Activated CD4-positive, alpha-beta T cell treated with anti-CD3 and anti-CD28 coated beads for 24 hours (primary cell): ENCODE data around the gene ERCC1.
"Not testable (repeated sequence)": the region's sequence is repeated elsewhere in the genome, so short reads cannot be mapped to it uniquely, and the experiment has no call there.

Experiments used
- DNase-seq, 2 donors: peaks; one replicate each; pipeline ENCODE4 v3.0.0-alpha.2; 2020; ENCODE audit warnings: low read depth in 2 of 2

Gene ERCC1

GRCh38 chr19:45455707-45456499 lies 32.2 kb upstream of the ERCC1 start:
- no peak for DNase-seq

DNA sequence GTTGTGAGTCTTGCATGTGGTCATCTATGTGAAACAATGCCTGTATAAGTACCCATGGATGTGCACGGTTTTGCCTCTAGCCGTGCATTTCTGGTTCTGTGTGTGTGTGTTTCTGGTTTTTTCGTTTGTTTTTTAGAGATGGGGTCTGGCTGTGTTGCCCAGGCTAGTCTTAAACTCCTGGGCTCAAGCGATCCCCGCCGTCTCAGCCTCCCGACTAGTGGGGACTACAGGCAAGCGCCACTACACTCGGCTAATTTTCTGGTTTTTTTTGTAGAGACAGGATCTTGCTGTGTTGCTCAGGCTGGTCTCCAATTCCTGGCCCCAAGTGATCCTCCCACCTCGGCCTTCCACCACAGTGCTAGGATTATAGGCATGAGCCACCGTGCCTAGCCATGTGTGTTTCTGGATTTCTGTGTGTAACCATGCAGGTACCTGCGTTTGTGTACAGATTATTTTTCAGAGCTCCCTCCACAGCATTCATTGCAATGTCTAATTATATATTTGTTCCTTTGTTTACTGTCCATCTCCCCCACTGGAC lies 28.2 kb upstream of the ERCC1 start:
- DNase-seq = no peak

DNA sequence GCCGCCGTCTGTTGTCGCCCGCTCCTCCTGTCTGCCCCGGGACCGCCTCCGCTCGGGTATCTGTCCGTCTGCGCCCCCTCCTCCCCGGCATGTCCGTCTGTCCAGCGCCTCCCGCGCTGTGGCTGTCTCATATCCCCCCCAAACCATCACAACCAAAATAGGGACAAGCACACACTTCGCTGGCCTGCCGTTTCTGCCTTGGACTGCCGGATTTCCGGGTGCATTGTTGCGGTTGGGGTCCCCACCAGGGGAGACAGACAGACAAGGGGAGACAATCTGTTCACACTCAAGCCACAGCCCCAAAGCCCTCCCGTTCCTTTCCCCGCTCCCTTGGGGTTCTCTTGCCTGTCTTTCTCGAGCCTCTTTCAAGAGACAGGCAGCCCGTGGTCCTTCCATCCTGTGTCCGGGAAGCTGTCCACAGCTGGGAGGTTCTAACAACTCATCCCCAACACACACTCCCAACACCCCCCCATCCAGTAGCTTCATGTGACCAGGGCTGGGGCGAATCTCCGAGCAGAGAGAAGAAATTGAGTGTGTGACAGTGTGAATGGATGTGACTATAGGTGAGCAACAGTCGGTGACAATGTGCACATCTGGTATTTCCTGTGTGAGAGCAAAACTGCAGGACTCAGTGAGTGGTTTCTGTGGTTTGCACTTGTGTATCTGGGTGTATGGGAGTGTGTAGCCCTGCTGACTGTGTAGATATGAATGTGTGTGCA lies 27.6 kb upstream of the ERCC1 start:
- no peak for DNase-seq

DNA sequence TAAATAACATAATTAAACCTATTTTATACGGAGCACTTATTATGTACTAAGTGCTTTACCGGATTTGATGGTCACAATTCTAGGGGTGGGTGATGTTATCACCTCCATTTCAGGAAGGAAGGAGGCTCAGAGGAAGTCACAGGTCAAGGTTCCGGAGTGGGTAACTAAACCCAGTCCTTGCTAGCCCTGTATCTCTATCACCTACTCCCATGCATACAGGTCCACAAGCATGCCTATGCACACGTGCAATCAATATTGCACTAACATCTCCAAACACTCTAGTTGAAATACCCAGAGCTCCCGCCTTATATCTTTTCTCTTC lies 26.3 kb upstream of the ERCC1 start:
- DNase-seq = no peak

DNA sequence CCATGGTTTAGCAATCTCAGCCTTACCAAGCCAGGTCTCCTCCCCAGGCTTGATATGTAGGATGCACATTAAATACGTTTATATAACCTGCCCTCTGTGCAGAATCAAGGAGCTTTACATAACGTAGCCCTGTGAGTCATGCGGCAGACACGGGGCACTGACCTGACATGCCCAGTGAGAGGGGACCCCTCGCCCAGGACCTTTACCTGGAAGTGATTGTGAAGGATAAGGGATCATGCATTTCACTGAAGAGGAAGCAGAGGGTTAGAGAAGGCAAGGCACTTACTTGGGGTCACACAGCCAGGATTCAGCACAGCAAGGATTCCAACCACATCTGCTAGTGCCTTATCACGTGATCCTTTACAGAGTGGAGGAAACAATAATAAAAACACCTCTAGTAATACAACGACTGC lies 25.2 kb upstream of the ERCC1 start:
- no peak for DNase-seq

DNA sequence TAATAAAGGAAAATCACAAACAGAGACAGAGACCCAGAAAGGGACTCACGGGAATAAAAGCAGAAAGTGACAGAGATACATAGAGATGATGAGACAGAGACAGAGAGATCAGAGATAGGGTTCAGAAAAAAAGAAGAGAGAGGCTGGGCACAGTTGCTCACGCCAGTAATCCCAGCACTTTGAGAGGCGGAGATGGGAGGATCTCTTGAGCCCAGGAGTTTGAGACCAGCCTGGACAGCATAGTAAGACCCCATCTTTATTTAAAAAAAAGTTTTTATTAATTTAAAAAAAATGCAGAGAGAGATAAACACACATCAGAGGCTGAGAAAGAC lies 24.7 kb upstream of the ERCC1 start:
- no peak for DNase-seq

DNA sequence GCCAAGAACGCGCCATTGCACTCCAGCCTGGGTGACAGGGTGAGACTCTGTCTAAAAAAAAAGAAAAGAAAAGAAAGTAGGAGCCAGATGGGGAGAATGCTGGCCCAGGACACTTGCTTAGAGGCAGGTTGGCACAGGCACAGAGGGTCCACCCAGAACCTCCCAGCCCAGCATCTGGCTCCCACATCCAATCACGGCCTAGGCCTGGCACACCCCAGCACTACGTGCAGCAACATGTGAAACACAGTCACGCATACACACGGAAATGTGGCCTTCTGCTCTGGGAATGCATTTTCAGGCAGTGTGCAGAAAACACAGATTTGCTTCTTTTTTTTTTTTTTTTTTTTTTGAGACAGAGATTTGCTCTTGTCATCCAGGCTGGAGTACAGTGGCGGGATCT lies 23.2 kb upstream of the ERCC1 start:
- no peak for DNase-seq

- DNase-seq = no peak
Observed at GRCh38 chr19:45446295-45446694, 22.6 kb upstream of the ERCC1 start.

DNA sequence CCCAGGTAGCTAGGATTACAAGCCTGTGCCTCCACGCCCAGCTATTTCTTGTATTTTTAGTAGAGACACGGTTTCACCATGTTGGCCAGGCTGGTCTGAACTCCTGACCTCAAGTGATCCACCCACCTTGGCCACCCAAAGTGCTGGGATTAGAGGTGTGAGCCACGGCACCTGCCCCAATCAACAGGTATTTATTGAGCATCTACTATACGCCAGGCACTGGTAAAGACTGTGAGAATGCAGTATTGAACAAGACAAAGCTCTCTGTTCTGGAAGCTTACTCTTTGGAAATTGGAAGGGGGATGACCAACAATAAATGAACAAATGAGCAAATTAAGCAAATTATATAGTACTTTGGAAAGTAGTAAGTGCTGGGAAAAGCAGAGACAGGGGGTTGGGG lies 21.4 kb upstream of the ERCC1 start:
- no peak for DNase-seq

- peak; percentile 39 to 63 for DNase-seq
Observed at GRCh38 chr19:45444318-45445041, 20.8 kb upstream of the ERCC1 start.

DNA sequence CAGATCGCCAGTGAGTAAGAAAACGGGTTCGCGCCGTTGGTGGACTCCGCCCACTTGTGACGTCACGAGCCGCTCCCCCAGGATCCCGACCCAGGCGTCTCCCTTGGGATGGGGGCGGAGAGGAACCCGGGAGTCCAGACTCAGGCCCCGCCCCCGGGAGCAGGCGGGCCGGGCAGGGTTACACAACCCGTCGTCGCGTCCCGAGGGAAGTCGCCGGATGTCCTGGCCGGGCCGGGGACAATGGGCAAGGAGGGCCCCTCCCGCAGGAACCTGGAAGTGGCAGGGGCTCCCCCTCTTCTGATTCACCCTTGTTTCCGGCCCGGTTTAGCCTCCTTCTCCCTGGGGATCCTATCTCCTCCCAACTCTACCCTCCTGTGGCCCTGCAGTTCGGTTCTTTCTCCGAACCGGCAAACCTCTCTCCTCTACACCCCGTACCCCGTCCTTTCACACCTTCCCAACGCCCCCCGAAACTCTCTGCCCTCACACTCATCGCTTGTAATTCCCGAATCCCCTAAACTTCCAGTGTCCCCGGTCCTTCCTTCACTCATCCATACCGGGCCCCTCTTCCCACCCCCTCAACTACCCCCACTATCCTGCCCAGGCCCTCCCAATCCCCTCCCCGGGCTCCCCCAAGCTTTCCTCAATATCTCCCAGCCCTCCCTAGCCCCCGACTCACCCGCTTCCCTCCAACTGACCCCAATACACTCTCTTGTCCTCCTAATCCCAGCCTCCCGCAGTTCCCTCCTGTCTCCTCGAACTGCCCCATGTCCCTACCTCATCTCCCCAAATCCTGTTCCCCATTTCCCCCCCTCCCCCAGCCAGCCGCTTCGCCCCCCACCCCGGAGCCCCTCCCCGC lies 20.0 kb upstream of the ERCC1 start:
- peak in 1 of 2 donors; percentile 44 for DNase-seq

DNA sequence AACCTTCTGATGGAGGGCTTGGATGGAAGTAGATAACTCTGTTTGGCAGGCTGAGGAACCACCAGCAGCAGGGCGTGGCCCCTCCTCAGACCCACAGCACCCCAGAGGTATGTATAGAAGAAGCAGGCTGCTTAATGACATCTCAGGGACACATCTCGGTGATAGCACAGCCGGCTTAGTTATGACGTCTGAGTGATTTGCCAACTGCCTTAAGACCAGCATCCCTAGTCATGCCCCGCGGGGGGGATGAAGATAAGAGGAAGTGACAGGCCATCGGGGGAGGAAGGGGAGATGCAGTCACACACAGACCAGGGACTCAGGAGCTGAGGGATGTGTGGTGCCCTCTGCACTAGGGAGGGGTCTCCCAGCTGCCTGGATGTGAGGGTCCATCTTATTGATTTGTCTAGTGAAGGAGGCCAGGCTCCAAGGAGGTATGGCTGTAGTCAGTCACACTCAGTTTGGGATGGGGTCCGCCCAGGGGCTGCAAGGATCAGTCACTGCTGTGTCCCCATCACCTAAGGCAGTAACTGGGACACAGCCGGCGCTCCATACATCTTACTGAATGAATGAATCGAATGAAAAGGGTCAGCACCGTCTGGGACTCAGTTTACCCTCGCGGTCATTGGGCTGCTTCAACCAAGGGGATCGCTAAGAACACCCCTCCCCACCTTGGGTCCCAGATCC lies 19.2 kb upstream of the ERCC1 start:
- DNase-seq = no peak

DNA sequence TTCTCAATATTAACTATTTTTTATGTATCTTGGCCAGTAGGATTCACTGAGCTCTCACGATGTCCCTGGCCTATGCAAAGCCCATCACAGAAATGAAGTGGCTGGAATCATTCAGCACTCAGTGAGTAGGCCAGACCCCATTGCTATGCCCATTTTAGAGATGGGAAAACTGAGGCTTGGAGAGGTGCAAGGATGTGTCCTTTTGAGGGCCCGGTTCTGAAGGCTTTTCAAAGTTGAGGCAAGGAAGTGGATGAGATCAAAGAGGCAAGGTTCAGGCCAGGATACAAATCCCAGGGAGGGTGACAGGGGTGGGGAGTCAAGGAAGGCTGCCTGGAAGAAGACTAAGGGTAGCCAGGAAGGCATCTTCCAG lies 18.7 kb upstream of the ERCC1 start:
- no peak for DNase-seq

DNA sequence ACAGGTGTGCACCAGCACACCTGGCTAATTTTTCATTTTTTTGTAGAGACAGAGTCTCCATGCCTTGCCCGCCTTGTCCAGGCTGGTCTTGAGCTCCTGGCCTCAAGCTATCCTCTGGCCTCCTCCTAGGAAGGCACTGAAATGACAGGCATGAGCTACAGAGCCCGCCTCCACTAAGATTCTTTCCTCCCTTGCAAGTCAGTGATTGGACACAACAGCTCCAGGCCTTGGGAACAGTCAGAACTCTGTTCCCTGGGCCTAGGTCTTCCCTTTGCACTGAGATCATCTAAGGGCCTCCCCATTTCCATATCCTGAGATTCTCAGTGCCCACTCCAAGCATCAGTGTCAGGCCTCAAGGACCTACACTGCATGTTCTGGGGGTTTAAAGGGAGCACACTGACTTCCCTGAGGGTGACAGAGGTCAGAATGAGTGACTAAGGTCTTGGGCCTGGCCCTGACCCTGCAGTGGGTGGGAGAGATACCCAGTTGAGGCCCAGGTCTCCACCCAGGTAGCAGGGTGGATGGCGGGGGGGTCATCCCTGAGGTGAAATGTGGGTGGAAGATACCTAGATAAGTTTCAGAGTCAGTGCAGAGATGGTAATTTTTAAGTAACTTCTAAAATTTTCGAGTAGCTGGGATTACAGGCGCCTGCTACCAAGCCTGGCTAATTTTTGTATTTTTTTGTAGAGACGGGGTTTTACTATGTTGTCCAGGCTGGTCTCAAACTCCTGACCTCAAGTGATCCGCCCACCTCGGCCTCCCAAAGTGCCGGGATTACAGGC lies 17.3 kb upstream of the ERCC1 start:
- DNase-seq = no peak

GRCh38 chr19:45440259-45440638 lies 16.5 kb upstream of the ERCC1 start:
- DNase-seq = no peak

GRCh38 chr19:45439569-45440258 lies 16.0 kb upstream of the ERCC1 start:
- peak; percentile 76 to 78 for DNase-seq

DNA sequence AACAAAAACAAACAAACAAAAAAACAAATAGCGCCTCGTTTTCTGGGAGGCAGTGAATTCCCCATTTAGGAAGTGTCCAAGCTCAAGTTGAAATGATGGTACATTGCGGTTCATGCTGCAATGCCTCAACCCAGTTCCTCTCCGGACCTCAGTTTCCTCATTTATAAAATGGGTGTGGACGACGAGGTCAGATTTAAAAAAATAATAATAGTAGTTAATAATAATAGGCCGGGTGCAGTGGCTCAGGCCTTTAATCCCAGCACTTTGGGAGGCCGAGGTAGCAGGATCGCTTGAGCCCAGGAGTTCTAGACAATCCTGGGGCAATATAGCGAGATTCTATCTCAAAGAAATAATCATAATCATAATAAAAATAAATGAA lies 15.5 kb upstream of the ERCC1 start:
- DNase-seq = no peak

- no peak for DNase-seq
Observed at GRCh38 chr19:45437328-45437727, 13.6 kb upstream of the ERCC1 start.

DNA sequence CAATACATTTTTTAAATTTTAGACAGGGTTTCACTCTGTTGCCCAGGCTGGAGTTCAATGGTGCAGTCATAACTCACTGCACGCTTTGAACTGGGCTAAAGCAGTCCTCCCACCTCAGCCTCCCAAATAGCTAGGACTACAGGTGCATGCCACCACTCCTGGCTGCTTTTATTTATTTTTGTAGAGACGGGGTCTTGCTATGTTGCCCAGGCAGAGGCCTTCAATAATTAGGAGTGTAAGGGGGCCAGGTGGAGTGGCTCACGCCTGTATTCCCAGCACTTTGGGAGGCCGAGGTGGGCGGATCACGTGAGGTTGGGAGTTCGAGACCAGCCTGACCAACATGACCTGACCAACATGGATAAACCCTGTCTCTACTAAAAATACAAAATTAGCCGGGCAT lies 8.8 kb upstream of the ERCC1 start:
- DNase-seq = not testable (repeated sequence)

- not testable (repeated sequence) for DNase-seq
Observed at GRCh38 chr19:45431008-45431407, 7.3 kb upstream of the ERCC1 start.
